Esophagus squamous epithelium (tissue), 4 donors: ENCODE results near the gene CRABP2.

ENCODE experiments used
- CTCF ChIP-seq, 6 experiments: fragments of 450-650 bp in 4 of 6; fragments of 200-600 bp in 2 of 6; sonication (generic) in 2 of 6; IDR thresholded peaks; one replicate each; pipeline ENCODE4 v1.5.1; 2016 to 2019; ENCODE audit warnings: antibody characterized with exemption in 6 of 6, mild to moderate bottlenecking in 4 of 6, moderate library complexity in 4 of 6
- POLR2A ChIP-seq, 4 donors: fragments of 450-650 bp; IDR thresholded peaks; one replicate each; pipeline ENCODE4 v1.6.1; 2017; ENCODE audit warnings: antibody characterized with exemption in 4 of 4, mild to moderate bottlenecking in 4 of 4, moderate library complexity in 3 of 4

- TF ChIP-seq POLR2A (IDR thresholded peaks at IDR 0.05) (no peak), CTCF (IDR thresholded peaks at IDR 0.05) (no peak)
Observed at GRCh38 chr1:156709031-156709430, 3.6 kb upstream of the CRABP2 start.
